HG02943 (cell line): ENCODE data around the gene CORO2B.

Experiments used
- ATAC-seq: cut with Tn5 transposase; IDR thresholded peaks from one replicate; pipeline ENCODE4 v1.9.1; 2021; ENCODE audit warnings: mild to moderate bottlenecking, low read depth, moderate library complexity; ENCODE audit not compliant: unreplicated experiment

Gene CORO2B

GRCh38 chr15:68553994-68554720 lies 24.6 kb upstream of the CORO2B start:
- ATAC-seq: no peak

- no peak for ATAC-seq
These were observed 23.8 kb upstream of the CORO2B start for GRCh38 chr15:68554721-68555678.

GRCh38 chr15:68555679-68556037 lies 23.1 kb upstream of the CORO2B start:
- ATAC-seq: no peak

- no peak for ATAC-seq
These were observed 22.4 kb upstream of the CORO2B start for GRCh38 chr15:68556139-68556990.

- ATAC-seq: no peak
These were observed 21.1 kb upstream of the CORO2B start for GRCh38 chr15:68557469-68558317.

GRCh38 chr15:68558318-68559305 lies 20.2 kb upstream of the CORO2B start:
- no peak for ATAC-seq

GRCh38 chr15:68559345-68560310 lies 19.2 kb upstream of the CORO2B start:
- ATAC-seq: no peak

GRCh38 chr15:68560501-68561113 lies 18.2 kb upstream of the CORO2B start:
- no peak for ATAC-seq

GRCh38 chr15:68561171-68561900 lies 17.5 kb upstream of the CORO2B start:
- ATAC-seq: no peak

GRCh38 chr15:68561901-68562300 lies 16.9 kb upstream of the CORO2B start:
- ATAC-seq: no peak

GRCh38 chr15:68564173-68564572 lies 14.6 kb upstream of the CORO2B start:
- ATAC-seq: no peak

- no peak for ATAC-seq
These were observed 13.6 kb upstream of the CORO2B start for GRCh38 chr15:68565234-68565633.

GRCh38 chr15:68565726-68566125 lies 13.1 kb upstream of the CORO2B start:
- ATAC-seq: no peak

GRCh38 chr15:68566377-68566954 lies 12.3 kb upstream of the CORO2B start:
- ATAC-seq: no peak

GRCh38 chr15:68567345-68567744 lies 11.4 kb upstream of the CORO2B start:
- no peak for ATAC-seq

- no peak for ATAC-seq
These were observed 7.8 kb upstream of the CORO2B start for GRCh38 chr15:68570974-68571373.
